ENCODE measurements around the gene MCM3AP.
"Not testable (repeated sequence)": the region's sequence is repeated elsewhere in the genome, so short reads cannot be mapped to it uniquely, and the experiment has no call there.

MCM3AP gene

GRCh38 chr21:46245213-46245915 is 40.0 kb downstream of the MCM3AP start:
- DNase-seq (ENCODE audit: low read depth) = no peak
- H3K4me3 ChIP-seq (ENCODE audit: low read depth, low read length) = no peak overlapping the region
- TF ChIP-seq CTCF (conservative IDR thresholded peaks at IDR 0.05; ENCODE audit: low read depth, low read length) = peak; percentile 8

GRCh38 chr21:46244602-46245001 is 40.8 kb downstream of the MCM3AP start:
- TF ChIP-seq CTCF (conservative IDR thresholded peaks at IDR 0.05; ENCODE audit: low read depth, low read length) = no peak
- DNase-seq (ENCODE audit: low read depth) = no peak

GRCh38 chr21:46243960-46244361 is 41.5 kb downstream of the MCM3AP start:
- H3K4me3 ChIP-seq (ENCODE audit: low read depth, low read length) = no peak overlapping the region
- DNase-seq (ENCODE audit: low read depth) = no peak
- TF ChIP-seq CTCF (conservative IDR thresholded peaks at IDR 0.05; ENCODE audit: low read depth, low read length) = no peak

More at GRCh38 chr21:46244602-46245001, 40.8 kb downstream of the MCM3AP start:
- no peak overlapping the region for H3K4me3 ChIP-seq (ENCODE audit: low read depth, low read length)

GRCh38 chr21:46243325-46243724 is 42.1 kb downstream of the MCM3AP start:
- no peak for TF ChIP-seq CTCF (conservative IDR thresholded peaks at IDR 0.05; ENCODE audit: low read depth, low read length)
- no peak overlapping the region for H3K4me3 ChIP-seq (ENCODE audit: low read depth, low read length)
- no peak for DNase-seq (ENCODE audit: low read depth)

GRCh38 chr21:46241577-46241976 is 43.8 kb downstream of the MCM3AP start:
- DNase-seq (ENCODE audit: low read depth); H3K4me3 ChIP-seq (ENCODE audit: low read depth, low read length): not testable (repeated sequence)

- no peak overlapping the region for H3K4me3 ChIP-seq (ENCODE audit: low read depth, low read length)
- TF ChIP-seq CTCF (conservative IDR thresholded peaks at IDR 0.05; ENCODE audit: low read depth, low read length) = no peak
- DNase-seq (ENCODE audit: low read depth) = no peak
Measured at GRCh38 chr21:46239817-46240325, 45.5 kb downstream of the MCM3AP start.

- no peak for TF ChIP-seq CTCF (conservative IDR thresholded peaks at IDR 0.05; ENCODE audit: low read depth, low read length)
- no peak overlapping the region for H3K4me3 ChIP-seq (ENCODE audit: low read depth, low read length)
- DNase-seq (ENCODE audit: low read depth) = no peak
Measured at GRCh38 chr21:46237474-46237873, 47.9 kb downstream of the MCM3AP start.

All from choroid plexus epithelial cell (primary cell).